Astrocyte (in vitro differentiated cells and primary cell): ENCODE measurements around the gene SGK1. TPM values are rescaled to one million over a fixed set of nuclear protein-coding genes. Genes with fewer than 3 reads are reported as not detected.

ENCODE experiments used
- DNase-seq: peaks from one replicate; pipeline ENCODE4 v3.0.0-alpha.2; 2010; ENCODE audit warnings: low read depth
- FAIRE-seq: peaks from 2 replicates; lab custom pipeline; 2011; peaks lifted over from hg19 to GRCh38; lab: Jason Lieb, UNC
- H2AFZ ChIP-seq: 2 replicates; pipeline ENCODE4 v1.6.0; 2012; ENCODE audit warnings: low read depth, low read length, inconsistent platforms
- H3K27ac ChIP-seq: 2 replicates; pipeline ENCODE4 v1.5.1; 2011; ENCODE audit warnings: low read depth, low read length, inconsistent platforms
- H3K27me3 ChIP-seq: 2 replicates; pipeline ENCODE4 v1.6.0; 2011; ENCODE audit warnings: low read length, inconsistent platforms; ENCODE audit not compliant: insufficient read depth
- H3K36me3 ChIP-seq: 2 replicates; pipeline ENCODE4 v1.5.1; 2011; ENCODE audit warnings: low read length, inconsistent platforms; ENCODE audit not compliant: insufficient read depth
- H3K4me1 ChIP-seq: 2 replicates; pipeline ENCODE4 v1.5.1; 2011; ENCODE audit warnings: low read length, inconsistent platforms; ENCODE audit not compliant: insufficient read depth
- H3K4me2 ChIP-seq: 2 replicates; pipeline ENCODE4 v1.6.0; 2012; ENCODE audit warnings: low read length, inconsistent platforms
- H3K4me3 ChIP-seq: 2 replicates; pipeline ENCODE4 v1.5.1; 2011; ENCODE audit warnings: low read depth, mild to moderate bottlenecking, low read length, inconsistent platforms; ENCODE audit not compliant: insufficient read depth
- H3K79me2 ChIP-seq: 2 replicates; pipeline ENCODE4 v1.6.0; 2012; ENCODE audit warnings: mild to moderate bottlenecking, low read length, inconsistent platforms; ENCODE audit not compliant: insufficient read depth
- H3K9ac ChIP-seq: 2 replicates; pipeline ENCODE4 v1.6.0; 2012; ENCODE audit warnings: mild to moderate bottlenecking, low read length, inconsistent platforms
- H3K9me3 ChIP-seq: 2 replicates; pipeline ENCODE4 v1.5.1; 2012; ENCODE audit warnings: low read depth, mild to moderate bottlenecking, low read length, inconsistent platforms; ENCODE audit not compliant: insufficient read depth
- H4K20me1 ChIP-seq: 2 replicates; pipeline ENCODE4 v1.6.0; 2012; ENCODE audit warnings: low read length, inconsistent platforms; ENCODE audit not compliant: insufficient read depth
- H3K27ac Mint-ChIP-seq: one replicate; pipeline ENCODE4 v1.8.0; 2021; ENCODE audit warnings: mild to moderate bottlenecking, mixed read lengths; ENCODE audit not compliant: unreplicated experiment
- H3K27me3 Mint-ChIP-seq: one replicate; pipeline ENCODE4 v1.8.0; 2021; ENCODE audit warnings: low read depth, mixed read lengths; ENCODE audit not compliant: unreplicated experiment
- H3K36me3 Mint-ChIP-seq: one replicate; pipeline ENCODE4 v1.8.0; 2021; ENCODE audit warnings: low read depth, mixed read lengths; ENCODE audit not compliant: unreplicated experiment
- H3K4me1 Mint-ChIP-seq: one replicate; pipeline ENCODE4 v1.8.0; 2021; ENCODE audit warnings: low read depth, mixed read lengths; ENCODE audit not compliant: unreplicated experiment
- H3K4me3 Mint-ChIP-seq: one replicate; pipeline ENCODE4 v1.8.0; 2021; ENCODE audit warnings: mild to moderate bottlenecking, moderate library complexity, mixed read lengths; ENCODE audit not compliant: unreplicated experiment
- H3K9me3 Mint-ChIP-seq: one replicate; pipeline ENCODE4 v1.8.0; 2021; ENCODE audit warnings: mild to moderate bottlenecking, mixed read lengths; ENCODE audit not compliant: unreplicated experiment
- EZH2 ChIP-seq: IDR thresholded peaks from 2 replicates; pipeline ENCODE4 v1.6.1; 2012; ENCODE audit warnings: mild to moderate bottlenecking, low read length, inconsistent platforms; ENCODE audit not compliant: insufficient read depth
- total RNA-seq: library from RNA; stranded (reverse); gene quantifications from 2 replicates; pipeline ENCODE4 v1.2.1, GENCODE V29; 2021
- TF ChIP-seq, protein P1 (sequence below): IDR thresholded peaks from 2 replicates; pipeline ENCODE4 v1.5.1; 2011; ENCODE audit warnings: low read depth, mild to moderate bottlenecking, inconsistent platforms, low read length, moderate library complexity; ENCODE audit not compliant: insufficient read depth

SGK1 gene
- total RNA-seq, 1 donor from 2014 or later = 117 TPM

DNA sequence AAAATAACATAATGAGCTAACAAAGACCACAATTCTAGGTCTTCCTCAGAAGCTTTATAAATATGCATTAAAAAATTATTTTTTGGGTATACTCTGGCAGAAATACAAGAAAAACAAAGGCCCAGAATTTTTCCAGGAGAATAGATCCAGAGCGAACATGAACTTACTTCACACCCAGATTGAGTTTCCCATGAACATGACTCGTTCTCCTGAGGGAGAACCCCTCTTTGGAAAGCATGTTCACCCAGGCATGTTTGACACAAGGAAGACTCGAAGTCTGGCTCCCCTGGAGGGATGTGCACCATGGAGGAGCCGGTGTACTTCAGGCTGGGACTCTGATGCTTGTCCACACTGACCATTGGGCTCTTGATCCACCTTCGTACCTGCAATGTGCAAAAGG lies 56.1 kb downstream of the SGK1 start:
- H3K36me3 Mint-ChIP-seq = no peaks in the 10 kb centered on the region
- no peak for DNase-seq
- Histone ChIP-seq H3K27ac (no peak overlapping the region), H4K20me1 (no peaks in the 10 kb centered on the region), H3K4me2 (no peak overlapping the region), H3K79me2 (no peaks in the 10 kb centered on the region), H3K36me3 (no peaks in the 10 kb centered on the region), H3K9ac (no peak overlapping the region), H3K27me3 (no peaks in the 10 kb centered on the region), H3K4me3 (no peak overlapping the region), H3K9me3 (no peaks in the 10 kb centered on the region), H3K4me1 (no peaks in the 10 kb centered on the region), H2AFZ (no peak overlapping the region)
- no peaks in the 10 kb centered on the region for H3K4me1 Mint-ChIP-seq
- H3K27me3 Mint-ChIP-seq = no peaks in the 10 kb centered on the region
- H3K9me3 Mint-ChIP-seq = no peaks in the 10 kb centered on the region
- H3K4me3 Mint-ChIP-seq = no peak overlapping the region
- TF ChIP-seq, protein P1, sequence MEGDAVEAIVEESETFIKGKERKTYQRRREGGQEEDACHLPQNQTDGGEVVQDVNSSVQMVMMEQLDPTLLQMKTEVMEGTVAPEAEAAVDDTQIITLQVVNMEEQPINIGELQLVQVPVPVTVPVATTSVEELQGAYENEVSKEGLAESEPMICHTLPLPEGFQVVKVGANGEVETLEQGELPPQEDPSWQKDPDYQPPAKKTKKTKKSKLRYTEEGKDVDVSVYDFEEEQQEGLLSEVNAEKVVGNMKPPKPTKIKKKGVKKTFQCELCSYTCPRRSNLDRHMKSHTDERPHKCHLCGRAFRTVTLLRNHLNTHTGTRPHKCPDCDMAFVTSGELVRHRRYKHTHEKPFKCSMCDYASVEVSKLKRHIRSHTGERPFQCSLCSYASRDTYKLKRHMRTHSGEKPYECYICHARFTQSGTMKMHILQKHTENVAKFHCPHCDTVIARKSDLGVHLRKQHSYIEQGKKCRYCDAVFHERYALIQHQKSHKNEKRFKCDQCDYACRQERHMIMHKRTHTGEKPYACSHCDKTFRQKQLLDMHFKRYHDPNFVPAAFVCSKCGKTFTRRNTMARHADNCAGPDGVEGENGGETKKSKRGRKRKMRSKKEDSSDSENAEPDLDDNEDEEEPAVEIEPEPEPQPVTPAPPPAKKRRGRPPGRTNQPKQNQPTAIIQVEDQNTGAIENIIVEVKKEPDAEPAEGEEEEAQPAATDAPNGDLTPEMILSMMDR = no peak
- TF ChIP-seq EZH2 = no peak
- no peak for FAIRE-seq
- H3K27ac Mint-ChIP-seq = no peak overlapping the region

DNA sequence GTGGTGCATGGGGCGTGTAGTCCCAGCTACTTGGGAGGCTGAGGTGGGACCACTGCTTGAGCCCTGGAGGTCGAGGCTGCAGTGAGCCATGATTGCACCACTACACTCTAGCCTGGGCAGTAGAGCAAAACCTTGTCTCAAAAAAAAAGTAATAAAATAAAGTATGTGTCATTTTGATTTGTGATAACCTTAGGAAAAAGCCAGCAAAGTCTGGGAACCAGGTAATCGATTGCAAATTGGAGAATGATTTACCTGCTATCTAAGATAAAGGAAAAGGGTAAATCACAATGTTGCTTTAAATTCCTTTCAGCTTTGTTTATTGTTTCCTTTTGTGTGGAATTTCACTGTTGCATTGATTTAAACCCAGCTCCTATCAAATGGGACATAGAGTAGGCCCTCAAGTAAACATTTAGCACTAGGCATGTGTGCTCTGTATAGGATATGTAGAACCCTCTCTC lies 59.0 kb downstream of the SGK1 start:
- H3K27ac Mint-ChIP-seq = no peak overlapping the region
- no peaks in the 10 kb centered on the region for H3K36me3 Mint-ChIP-seq
- Histone ChIP-seq H3K79me2 (no peaks in the 10 kb centered on the region), H3K27me3 (no peaks in the 10 kb centered on the region), H3K4me2 (no peak overlapping the region), H4K20me1 (no peaks in the 10 kb centered on the region), H3K4me3 (no peak overlapping the region), H3K9ac (no peak overlapping the region), H3K27ac (no peak overlapping the region), H2AFZ (no peak overlapping the region), H3K36me3 (no peaks in the 10 kb centered on the region), H3K4me1 (no peaks in the 10 kb centered on the region), H3K9me3 (no peaks in the 10 kb centered on the region)
- no peaks in the 10 kb centered on the region for H3K9me3 Mint-ChIP-seq
- FAIRE-seq (no peak), DNase-seq (no peak)
- peaks cover 3% of the 10 kb centered on the region for H3K4me1 Mint-ChIP-seq
- H3K4me3 Mint-ChIP-seq = no peak overlapping the region
- TF ChIP-seq, protein P1 = no peak
- TF ChIP-seq EZH2 = no peak
- H3K27me3 Mint-ChIP-seq = no peaks in the 10 kb centered on the region

- no peak for DNase-seq
- H3K36me3 ChIP-seq = no peaks in the 10 kb centered on the region
- H3K9ac ChIP-seq = no peak overlapping the region
- no peak overlapping the region for H3K4me3 Mint-ChIP-seq
- no peak overlapping the region for H2AFZ ChIP-seq
- H3K4me1 Mint-ChIP-seq = peaks cover 7% of the 10 kb centered on the region
- no peaks in the 10 kb centered on the region for H3K9me3 Mint-ChIP-seq
- H3K36me3 Mint-ChIP-seq = no peaks in the 10 kb centered on the region
- FAIRE-seq = no peak
- no peak overlapping the region for H3K4me2 ChIP-seq
- H3K27me3 ChIP-seq = no peaks in the 10 kb centered on the region
- H3K9me3 ChIP-seq = no peaks in the 10 kb centered on the region
- no peak overlapping the region for H3K4me3 ChIP-seq
- H3K79me2 ChIP-seq = no peaks in the 10 kb centered on the region
- H4K20me1 ChIP-seq = no peaks in the 10 kb centered on the region
- no peaks in the 10 kb centered on the region for H3K4me1 ChIP-seq
- TF ChIP-seq, protein P1 = no peak
- no peak for TF ChIP-seq EZH2
- H3K27ac ChIP-seq = no peak overlapping the region
- no peak overlapping the region for H3K27ac Mint-ChIP-seq
- no peaks in the 10 kb centered on the region for H3K27me3 Mint-ChIP-seq
Observed at GRCh38 chr6:134257516-134257915, 60.4 kb downstream of the SGK1 start.
